HCT116 (cell line): Measurements from ENCODE around the gene FBN1.

Source experiments
- CEBPB ChIP-seq: IDR thresholded peaks from 2 replicates; pipeline ENCODE4 v1.6.1; 2012; ENCODE audit warnings: low read depth
- CTCF ChIP-seq, 3 experiments: fragments of 200-600 bp in 1 of 3; sonication (generic) in 1 of 3; IDR thresholded peaks in 2 of 3; conservative IDR thresholded peaks in 1 of 3; 2 replicates each; pipeline ENCODE4 v1.5.1; 2012 to 2017; ENCODE audit warnings: low read depth in 2 of 3, low read length in 2 of 3, antibody characterized with exemption in 1 of 3, borderline replicate concordance in 1 of 3, control low read depth in 1 of 3, mild to moderate bottlenecking in 1 of 3, mixed read lengths in 1 of 3, mixed run types in 1 of 3, moderate library complexity in 1 of 3; ENCODE audit not compliant: insufficient read depth in 1 of 3
- ELF1 ChIP-seq: IDR thresholded peaks from 2 replicates; pipeline ENCODE4 v1.6.1; 2012; ENCODE audit warnings: low read depth, borderline replicate concordance
- EZH2 ChIP-seq: fragments of 200-600 bp; sonication (generic); IDR thresholded peaks from 2 replicates; pipeline ENCODE4 v1.6.1; 2017; ENCODE audit warnings: antibody characterized with exemption, mixed run types
- POLR2A ChIP-seq: IDR thresholded peaks from 2 replicates; pipeline ENCODE4 v1.7.0; 2011; ENCODE audit warnings: borderline replicate concordance; ENCODE audit not compliant: insufficient read depth, insufficient read length; ENCODE audit errors: extremely low read depth
- RAD21 ChIP-seq: IDR thresholded peaks from 2 replicates; pipeline ENCODE4 v1.6.1; 2012; ENCODE audit warnings: low read depth, mild to moderate bottlenecking
- YY1 ChIP-seq: IDR thresholded peaks from 2 replicates; pipeline ENCODE4 v1.6.1; 2011; ENCODE audit warnings: low read length, low read depth, moderate library complexity, mild to moderate bottlenecking; ENCODE audit not compliant: insufficient replicate concordance; ENCODE audit errors: extremely low read depth
- TF ChIP-seq, protein P1 (sequence below): IDR thresholded peaks from 2 replicates; pipeline ENCODE4 v1.6.1; 2012; ENCODE audit warnings: low read depth
- TF ChIP-seq, protein P2 (sequence below): IDR thresholded peaks from 2 replicates; pipeline ENCODE4 v1.6.1; 2012
- TF ChIP-seq, protein P3 (sequence below): IDR thresholded peaks from 2 replicates; pipeline ENCODE4 v1.6.1; 2011; ENCODE audit warnings: mild to moderate bottlenecking, low read length, moderate library complexity; ENCODE audit not compliant: insufficient replicate concordance; ENCODE audit errors: extremely low read depth

GRCh38 chr15:48664436-48664835 is 18.9 kb upstream of the FBN1 start:
- TF ChIP-seq CTCF (IDR thresholded peaks at IDR 0.05 in 2 of 3, conservative IDR thresholded peaks at IDR 0.05 in 1 of 3; ENCODE audit: borderline replicate concordance in 1 of 3, insufficient read depth in 1 of 3, low read depth in 2 of 3, low read length in 2 of 3) (no peak), ELF1 (no peak), EZH2 (no peak), RAD21 (no peak), CEBPB (no peak), YY1 (no peak), POLR2A (no peak)
- TF ChIP-seq, protein P1, sequence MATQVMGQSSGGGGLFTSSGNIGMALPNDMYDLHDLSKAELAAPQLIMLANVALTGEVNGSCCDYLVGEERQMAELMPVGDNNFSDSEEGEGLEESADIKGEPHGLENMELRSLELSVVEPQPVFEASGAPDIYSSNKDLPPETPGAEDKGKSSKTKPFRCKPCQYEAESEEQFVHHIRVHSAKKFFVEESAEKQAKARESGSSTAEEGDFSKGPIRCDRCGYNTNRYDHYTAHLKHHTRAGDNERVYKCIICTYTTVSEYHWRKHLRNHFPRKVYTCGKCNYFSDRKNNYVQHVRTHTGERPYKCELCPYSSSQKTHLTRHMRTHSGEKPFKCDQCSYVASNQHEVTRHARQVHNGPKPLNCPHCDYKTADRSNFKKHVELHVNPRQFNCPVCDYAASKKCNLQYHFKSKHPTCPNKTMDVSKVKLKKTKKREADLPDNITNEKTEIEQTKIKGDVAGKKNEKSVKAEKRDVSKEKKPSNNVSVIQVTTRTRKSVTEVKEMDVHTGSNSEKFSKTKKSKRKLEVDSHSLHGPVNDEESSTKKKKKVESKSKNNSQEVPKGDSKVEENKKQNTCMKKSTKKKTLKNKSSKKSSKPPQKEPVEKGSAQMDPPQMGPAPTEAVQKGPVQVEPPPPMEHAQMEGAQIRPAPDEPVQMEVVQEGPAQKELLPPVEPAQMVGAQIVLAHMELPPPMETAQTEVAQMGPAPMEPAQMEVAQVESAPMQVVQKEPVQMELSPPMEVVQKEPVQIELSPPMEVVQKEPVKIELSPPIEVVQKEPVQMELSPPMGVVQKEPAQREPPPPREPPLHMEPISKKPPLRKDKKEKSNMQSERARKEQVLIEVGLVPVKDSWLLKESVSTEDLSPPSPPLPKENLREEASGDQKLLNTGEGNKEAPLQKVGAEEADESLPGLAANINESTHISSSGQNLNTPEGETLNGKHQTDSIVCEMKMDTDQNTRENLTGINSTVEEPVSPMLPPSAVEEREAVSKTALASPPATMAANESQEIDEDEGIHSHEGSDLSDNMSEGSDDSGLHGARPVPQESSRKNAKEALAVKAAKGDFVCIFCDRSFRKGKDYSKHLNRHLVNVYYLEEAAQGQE: no peak
- TF ChIP-seq, protein P2, sequence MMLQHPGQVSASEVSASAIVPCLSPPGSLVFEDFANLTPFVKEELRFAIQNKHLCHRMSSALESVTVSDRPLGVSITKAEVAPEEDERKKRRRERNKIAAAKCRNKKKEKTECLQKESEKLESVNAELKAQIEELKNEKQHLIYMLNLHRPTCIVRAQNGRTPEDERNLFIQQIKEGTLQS: no peak
- TF ChIP-seq, protein P3, sequence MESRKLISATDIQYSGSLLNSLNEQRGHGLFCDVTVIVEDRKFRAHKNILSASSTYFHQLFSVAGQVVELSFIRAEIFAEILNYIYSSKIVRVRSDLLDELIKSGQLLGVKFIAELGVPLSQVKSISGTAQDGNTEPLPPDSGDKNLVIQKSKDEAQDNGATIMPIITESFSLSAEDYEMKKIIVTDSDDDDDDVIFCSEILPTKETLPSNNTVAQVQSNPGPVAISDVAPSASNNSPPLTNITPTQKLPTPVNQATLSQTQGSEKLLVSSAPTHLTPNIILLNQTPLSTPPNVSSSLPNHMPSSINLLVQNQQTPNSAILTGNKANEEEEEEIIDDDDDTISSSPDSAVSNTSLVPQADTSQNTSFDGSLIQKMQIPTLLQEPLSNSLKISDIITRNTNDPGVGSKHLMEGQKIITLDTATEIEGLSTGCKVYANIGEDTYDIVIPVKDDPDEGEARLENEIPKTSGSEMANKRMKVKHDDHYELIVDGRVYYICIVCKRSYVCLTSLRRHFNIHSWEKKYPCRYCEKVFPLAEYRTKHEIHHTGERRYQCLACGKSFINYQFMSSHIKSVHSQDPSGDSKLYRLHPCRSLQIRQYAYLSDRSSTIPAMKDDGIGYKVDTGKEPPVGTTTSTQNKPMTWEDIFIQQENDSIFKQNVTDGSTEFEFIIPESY: no peak
